B cell (primary cell): Measurements from ENCODE around the gene USH2A.

Experiments used
- CTCF ChIP-seq: fragments of 200-600 bp; IDR thresholded peaks from one replicate; pipeline ENCODE4 v1.8.0; 2022; ENCODE audit warnings: antibody characterized with exemption, mild to moderate bottlenecking
- EZH2 ChIP-seq: IDR thresholded peaks from 2 replicates; pipeline ENCODE4 v1.6.1; 2012; ENCODE audit warnings: borderline replicate concordance, low read depth, mild to moderate bottlenecking, moderate library complexity, low read length; ENCODE audit not compliant: insufficient read depth, poor library complexity, severe bottlenecking

GRCh38 chr1:216390956-216391355, 32.3 kb downstream of the USH2A start:
- TF ChIP-seq CTCF (no peak), EZH2 (no peak)
